GF-D8 (cell line): Measurements from ENCODE around the gene PRR23C.
"Not testable (repeated sequence)": the region's sequence is repeated elsewhere in the genome, so short reads cannot be mapped to it uniquely, and the experiment has no call there.

ENCODE experiments used
- DNase-seq: peaks from one replicate; lab custom pipeline; 2025; lab: John Stamatoyannopoulos, UW

The PRR23C gene

GRCh38 chr3:139044366-139045210 is at the start of gene PRR23C:
Gene PRR23C, minus strand, starts transcription at chr3:139044892. Its CDS starts 272 bp downstream, at chr3:139044620.
- no peak for DNase-seq

DNA sequence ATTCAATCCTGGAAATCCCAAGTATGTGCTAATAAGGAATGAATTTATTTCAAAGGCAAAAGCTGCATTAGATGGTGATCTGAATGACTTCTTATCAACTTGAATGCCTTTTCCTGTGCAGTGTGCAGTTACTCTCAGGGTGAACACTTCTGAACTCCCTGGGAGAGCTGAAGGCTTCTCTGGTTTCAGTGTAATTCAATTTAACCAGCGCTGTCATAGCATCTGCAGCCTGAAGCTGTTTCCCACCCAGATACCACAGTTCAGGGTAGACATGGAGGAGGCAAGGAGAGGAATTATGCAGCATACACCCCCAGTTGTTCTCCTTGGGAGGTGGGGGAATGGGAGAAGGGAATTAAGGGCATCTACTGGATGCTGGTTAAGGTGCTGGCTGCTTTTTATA is 49.1 kb upstream of the PRR23C start:
- no peak for DNase-seq

DNA sequence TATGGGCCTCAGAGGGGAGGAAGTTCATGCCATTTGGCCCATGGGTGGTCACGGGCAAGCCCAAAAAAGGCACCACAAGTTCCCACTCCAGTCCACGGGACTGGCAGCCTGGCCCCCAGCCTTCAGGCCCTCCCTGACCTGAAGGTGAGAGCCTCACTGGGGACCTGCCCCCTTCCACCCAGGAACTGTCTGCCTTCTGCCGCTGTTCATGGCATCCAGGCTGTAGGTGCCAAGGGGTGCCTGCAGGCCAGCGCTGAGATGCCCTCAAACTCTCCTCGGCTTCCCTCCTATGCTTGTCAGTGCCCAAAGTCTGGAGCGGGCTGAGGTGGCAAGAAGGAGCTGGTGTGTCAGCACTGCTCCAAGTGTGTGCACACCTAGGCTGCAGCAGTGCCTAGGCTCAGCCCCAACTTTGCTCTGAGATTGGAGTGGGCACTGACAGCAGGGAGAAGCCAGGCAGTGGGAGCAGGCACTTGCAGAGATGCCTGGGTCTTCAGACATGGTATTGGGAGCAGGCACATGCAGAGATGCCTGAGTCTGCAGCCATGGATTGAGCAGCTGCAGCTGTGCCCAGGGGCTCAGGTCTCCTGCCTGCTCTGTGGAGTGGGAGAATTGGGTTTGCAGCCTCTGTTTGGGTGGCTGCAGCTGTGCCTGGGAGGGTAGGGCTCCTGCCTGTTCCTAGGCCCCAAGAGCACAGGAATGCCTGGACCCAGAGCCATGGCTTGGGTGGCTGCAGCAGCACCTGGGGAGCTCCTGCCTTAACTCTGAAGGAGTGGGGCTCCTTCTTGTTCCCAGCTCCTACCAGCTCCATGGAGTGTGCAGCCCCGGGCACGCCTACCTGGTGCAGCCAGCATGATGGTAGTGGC is 44.0 kb upstream of the PRR23C start:
- no peak for DNase-seq

GRCh38 chr3:139087621-139088020 is 42.9 kb upstream of the PRR23C start:
- no peak for DNase-seq

DNA sequence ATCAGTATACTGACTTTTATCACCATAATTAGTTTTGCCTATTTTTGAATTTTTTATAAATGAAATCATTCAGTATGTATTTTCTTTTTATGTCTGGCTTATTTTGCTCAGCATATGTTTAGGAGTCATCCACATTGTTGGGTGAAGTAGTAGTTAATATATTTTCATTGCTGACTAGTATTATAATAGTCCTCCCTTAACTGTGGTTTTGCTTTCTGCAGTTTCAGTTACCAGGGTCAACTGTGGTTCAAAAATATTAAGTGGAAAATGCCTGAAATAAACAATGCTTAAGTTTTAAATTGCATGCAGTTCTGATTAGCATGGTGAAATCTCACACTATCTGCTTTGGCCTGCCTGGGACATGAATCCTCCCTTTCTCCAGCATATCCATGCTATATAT is 39.5 kb upstream of the PRR23C start:
- no peak for DNase-seq

- DNase-seq, result no peak
Observed at GRCh38 chr3:139074565-139075115, 29.9 kb upstream of the PRR23C start.

GRCh38 chr3:139062918-139063317 is 18.2 kb upstream of the PRR23C start:
- no peak for DNase-seq

DNA sequence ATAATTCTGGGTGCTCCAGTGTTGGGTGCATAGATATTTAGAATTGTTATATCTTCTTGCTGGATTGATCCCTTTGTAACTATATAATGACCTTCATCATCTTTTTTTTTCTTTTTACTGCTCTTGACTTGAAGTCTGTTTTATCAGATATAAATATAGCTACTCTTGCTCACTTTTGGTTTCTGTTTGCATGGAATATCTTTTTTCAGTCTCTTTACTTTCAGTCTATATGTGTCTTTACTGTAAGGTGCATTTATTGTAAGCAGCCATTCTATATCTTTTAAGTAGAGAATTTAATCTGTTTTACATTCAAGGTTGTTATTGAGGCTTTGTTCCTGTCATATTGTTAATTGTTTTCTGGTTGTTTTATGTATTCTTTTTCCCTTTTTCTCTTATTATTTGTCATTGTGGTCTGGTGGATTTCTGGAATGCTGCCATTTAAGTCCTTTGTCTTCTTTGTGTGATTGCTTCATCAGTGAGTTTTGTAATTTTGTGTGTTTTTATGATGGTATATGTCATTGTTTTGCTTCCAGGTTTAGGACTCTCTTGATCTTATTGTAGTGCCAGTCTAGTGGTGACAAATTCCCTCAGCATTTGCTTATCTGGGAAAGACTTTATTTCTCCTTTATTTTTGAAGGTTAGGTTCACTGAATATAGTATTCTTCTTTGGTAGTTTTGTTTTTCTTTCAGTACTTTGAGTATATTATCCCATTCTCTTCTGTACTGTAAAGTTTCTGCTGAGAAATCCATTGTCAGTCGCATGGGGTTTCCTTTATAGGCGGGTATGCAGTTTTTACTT is 8.3 kb upstream of the PRR23C start:
- DNase-seq, result no peak

DNA sequence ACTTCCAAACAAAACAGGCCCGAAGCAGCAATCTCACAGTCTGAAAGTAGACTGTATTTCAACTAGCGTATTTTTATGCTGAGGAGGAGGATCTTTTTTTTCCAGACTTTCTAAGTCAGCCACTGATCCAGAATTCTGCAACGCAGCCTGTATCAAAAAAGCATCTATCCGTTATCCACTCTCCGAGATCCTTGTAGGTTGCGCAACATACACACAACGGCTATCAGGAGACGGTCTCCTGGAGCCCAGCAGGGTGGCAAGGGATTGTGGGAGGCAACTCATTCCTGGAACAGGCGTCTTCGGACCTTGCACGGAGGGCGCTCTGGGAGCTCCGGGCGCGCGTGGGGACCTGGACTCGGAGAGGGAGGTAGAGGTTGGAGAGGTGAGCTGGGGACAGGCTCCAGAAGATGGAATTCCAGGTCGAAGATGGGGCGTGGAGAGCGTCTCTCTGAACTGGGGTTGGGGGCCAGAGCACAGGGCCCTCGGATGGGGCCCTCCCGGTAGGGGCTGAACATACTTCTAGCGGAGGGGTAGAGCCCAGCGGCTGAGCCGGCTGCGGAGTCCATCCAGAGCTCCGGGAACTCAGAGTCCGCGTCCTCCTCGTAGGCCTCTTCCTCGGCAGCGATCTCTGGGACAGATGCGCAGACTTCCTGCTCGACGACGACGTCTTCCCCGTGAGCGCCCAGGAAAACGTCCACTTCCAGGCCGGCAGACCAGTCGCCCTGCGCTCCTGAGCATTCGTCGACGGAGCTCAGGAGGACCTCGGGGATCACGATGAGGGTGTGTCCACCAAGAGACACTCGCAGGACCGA is 932 bp downstream of the PRR23C start:
- DNase-seq, result no peak

DNA sequence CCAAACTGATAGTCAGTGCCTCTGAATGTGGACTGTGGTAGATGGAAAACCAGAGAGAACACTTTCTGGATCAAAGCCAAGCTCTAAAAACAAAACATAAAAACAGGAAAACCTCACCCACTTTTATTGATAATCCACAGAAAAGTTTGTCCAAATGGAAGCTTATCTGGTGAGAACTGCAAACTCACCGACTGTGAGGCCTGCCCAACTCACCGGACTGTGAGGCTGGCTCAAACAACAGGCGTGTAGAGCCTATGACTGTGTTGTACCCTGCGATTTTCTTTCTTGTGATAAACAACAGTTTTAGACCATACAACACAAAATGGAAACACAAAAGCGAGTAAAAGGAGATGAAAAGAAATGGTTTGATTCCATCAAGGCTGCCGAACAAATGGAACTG is 7.2 kb downstream of the PRR23C start:
- no peak for DNase-seq

DNA sequence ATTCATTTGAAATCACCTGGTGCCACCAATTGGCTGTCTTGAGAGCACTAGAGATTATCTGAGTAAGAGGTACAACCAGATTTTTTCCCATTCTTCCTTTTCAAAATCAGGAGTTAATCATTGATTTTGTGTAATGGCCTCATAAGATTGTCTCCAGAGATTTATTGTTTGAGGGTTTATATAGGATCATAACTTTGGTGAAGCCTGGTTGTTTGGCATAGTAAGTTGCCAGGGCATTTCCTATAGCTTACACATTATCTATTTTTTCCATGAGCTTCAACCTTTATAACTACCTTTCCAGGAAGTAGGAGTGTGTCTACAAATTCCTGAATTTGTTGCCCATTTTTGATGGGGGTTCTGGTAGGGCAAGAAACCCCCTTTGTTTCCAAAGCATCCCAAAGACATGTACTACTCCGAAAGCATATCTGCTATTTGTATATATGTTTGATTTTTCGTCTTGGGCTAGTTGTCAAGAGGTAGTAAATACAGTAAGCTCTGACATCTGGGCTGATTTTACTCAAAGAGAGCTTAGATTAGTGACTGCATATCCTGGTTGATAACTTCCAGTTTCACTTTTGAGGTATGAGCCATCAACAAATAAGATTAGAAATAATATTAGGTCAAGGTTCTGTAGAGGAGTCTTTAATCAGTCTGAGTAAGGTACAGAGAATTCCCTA is 12.2 kb downstream of the PRR23C start:
- no peak for DNase-seq

DNA sequence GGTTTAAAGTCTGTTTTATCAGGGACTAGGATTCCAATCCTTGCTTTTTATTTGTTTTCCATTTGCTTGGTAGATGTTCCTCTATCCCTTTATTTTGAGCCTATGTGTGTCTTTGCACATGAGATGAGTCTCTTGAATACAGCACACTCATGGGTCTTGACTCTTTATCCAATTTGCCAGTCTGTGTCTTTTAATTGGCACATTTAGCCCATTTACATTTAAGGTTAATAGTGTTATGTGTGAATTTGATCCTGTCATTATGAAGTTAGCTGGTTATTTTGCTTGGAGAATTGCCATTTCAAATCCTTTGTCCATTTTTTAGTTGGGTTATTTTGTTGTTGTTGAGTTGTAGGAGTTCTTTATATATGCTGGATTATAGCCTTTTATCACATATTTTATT is 14.1 kb downstream of the PRR23C start:
- DNase-seq, result not testable (repeated sequence)

- DNase-seq, result no peak
Observed at GRCh38 chr3:139024968-139025367, 19.7 kb downstream of the PRR23C start.

DNA sequence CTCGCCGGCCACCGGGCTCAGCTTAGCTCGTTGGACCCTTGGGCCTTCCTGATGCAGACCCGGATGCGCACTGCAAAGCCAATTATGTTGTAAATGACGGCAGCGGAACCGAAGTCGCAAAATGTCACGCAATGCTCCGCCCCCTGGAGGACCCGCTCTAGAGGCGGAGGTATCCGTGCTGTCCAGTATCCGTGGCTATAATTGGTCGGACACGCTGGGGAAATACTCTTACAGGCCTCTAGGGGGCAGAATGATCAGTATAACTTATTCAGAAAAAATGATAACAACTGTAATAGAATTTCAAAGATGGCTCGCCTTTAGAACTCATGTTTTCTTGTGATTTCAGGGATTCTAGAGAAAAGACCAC is 23.8 kb downstream of the PRR23C start, which contains the start of gene PRR23B:
PRR23B (minus strand) TSS at position 59 of the 367 bp plus-strand sequence. CDS start 265 bp downstream, outside the sequence.
- DNase-seq, result no peak

GRCh38 chr3:139020036-139020867 is 24.4 kb downstream of the PRR23C start:
- DNase-seq, result no peak

GRCh38 chr3:139016430-139017048 is 28.2 kb downstream of the PRR23C start:
- no peak for DNase-seq

DNA sequence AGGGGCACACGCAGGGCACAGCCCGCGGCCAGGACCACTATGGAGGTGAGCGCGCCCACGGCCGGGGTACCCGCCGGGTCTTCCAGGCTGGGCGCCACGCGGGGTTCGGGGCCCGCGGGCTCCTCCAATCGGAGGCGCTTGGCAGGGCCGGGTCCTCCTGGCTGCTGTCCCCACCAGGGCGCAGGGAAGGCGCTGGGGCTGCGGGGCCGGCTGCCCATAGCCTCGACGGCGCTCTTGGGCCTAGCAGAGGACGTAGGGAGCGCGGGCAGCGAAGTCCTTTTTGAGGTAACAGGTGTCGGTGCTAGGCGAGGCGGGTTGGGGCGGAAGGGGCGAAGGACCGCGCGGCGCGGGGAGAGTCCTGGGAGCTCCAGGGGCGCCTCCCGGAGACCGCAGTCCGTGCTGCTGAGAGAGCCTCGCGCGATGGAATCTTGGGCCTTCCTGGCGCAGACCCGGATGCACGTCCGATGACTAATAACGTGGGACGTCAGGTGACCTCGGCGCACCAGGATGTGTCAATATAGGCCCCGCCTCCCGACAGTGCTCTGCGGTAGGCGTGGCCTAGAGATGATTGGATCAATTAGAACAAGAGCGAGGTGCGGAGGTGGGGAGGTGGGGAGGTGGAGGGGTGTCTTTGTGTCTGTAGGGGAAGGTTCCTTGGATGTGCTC is 38.5 kb downstream of the PRR23C start, which contains the start of gene PRR23A:
PRR23A (minus strand) TSS at position 218 of the 666 bp plus-strand sequence; CDS start at position 218, 0 bp downstream.
- no peak for DNase-seq

GRCh38 chr3:139005356-139005993 is 39.2 kb downstream of the PRR23C start:
- no peak for DNase-seq
